Loucy (cell line): Measurements from ENCODE around the gene TDRD9.

ENCODE experiments used
- CTCF ChIP-seq: fragments of 200-600 bp; sonication (generic); conservative IDR thresholded peaks from 2 replicates; pipeline ENCODE4 v1.5.1; 2014; ENCODE audit warnings: mild to moderate bottlenecking, antibody characterized with exemption, low read length
- EZH2phosphoT487 ChIP-seq: fragments of 200-600 bp; IDR thresholded peaks from 2 replicates; pipeline ENCODE4 v1.6.1; 2018; ENCODE audit warnings: antibody characterized with exemption, mild to moderate bottlenecking, moderate library complexity, borderline replicate concordance

- TF ChIP-seq CTCF (no peak), EZH2phosphoT487 (no peak)
Measured at GRCh38 chr14:104034976-104035699, 106.9 kb downstream of the TDRD9 start.
